Measurements from ENCODE around the gene KCNQ1.

Gene KCNQ1

GRCh38 chr11:2460540-2461252, 15.9 kb downstream of the KCNQ1 start:
- Histone ChIP-seq H3K36me3 (ENCODE audit: control insufficient read depth in 4 of 4, insufficient read depth in 4 of 4, low read length in 3 of 4) (no peaks in the 10 kb centered on the region), H3K4me3 (ENCODE audit: control insufficient read depth in 1 of 7, extremely low read depth in 1 of 7, insufficient read depth in 4 of 7, low read depth in 2 of 7, low read length in 6 of 7) (no peak overlapping the region), H3K4me1 (ENCODE audit: control extremely low read depth in 1 of 4, control insufficient read depth in 4 of 4, insufficient read depth in 4 of 4, low read length in 3 of 4) (peaks cover 0 to 4% (median 0%) of the 10 kb centered on the region in 4 experiments), H3K27ac (ENCODE audit: insufficient read depth in 1 of 2, low read depth in 1 of 2, low read length in 2 of 2, poor library complexity in 1 of 2, severe bottlenecking in 2 of 2) (no peak overlapping the region), H3K9me3 (ENCODE audit: control extremely low read depth in 1 of 5, control insufficient read depth in 4 of 5, insufficient read depth in 2 of 5, low read depth in 1 of 5, low read length in 4 of 5) (no peaks in the 10 kb centered on the region), H3K27me3 (replicated peaks in 2 of 5; ENCODE audit: control insufficient read depth in 4 of 5, insufficient read depth in 5 of 5, low read length in 4 of 5) (no peaks in the 10 kb centered on the region)
- 91% methylated on average over 14 of the region's 15 CpGs for WGBS (ENCODE audit: insufficient coverage)
- ChIA-PET CTCF (interaction anchor here (1.2 kb wide), 1 partner anchor 29 kb away, joined by 3 read pairs; no protein-coding TSS in a partner anchor), POLR2A (no interaction called here)
- DNase-seq = no peak

- no peak overlapping the region for H3K27ac ChIP-seq (ENCODE audit: insufficient read depth in 1 of 2, low read depth in 1 of 2, low read length in 2 of 2, poor library complexity in 1 of 2, severe bottlenecking in 2 of 2)
- H3K36me3 ChIP-seq (ENCODE audit: control insufficient read depth in 4 of 4, insufficient read depth in 4 of 4, low read length in 3 of 4) = no peaks in the 10 kb centered on the region
- no peak overlapping the region for H3K4me3 ChIP-seq (ENCODE audit: control insufficient read depth in 1 of 7, extremely low read depth in 1 of 7, insufficient read depth in 4 of 7, low read depth in 2 of 7, low read length in 6 of 7)
- no peak for DNase-seq
- no peaks in the 10 kb centered on the region for H3K27me3 ChIP-seq (replicated peaks in 2 of 5; ENCODE audit: control insufficient read depth in 4 of 5, insufficient read depth in 5 of 5, low read length in 4 of 5)
- H3K4me1 ChIP-seq (ENCODE audit: control extremely low read depth in 1 of 4, control insufficient read depth in 4 of 4, insufficient read depth in 4 of 4, low read length in 3 of 4) = peaks cover 0 to 9% (median under 1%) of the 10 kb centered on the region in 4 experiments
- CTCF ChIA-PET = interaction anchor here (1.2 kb wide), 1 partner anchor 28 kb away, joined by 3 read pairs; no protein-coding TSS in a partner anchor
- POLR2A ChIA-PET = no interaction called here
- WGBS (ENCODE audit: insufficient coverage) = 93% methylated on average over 11 of the region's 17 CpGs
- H3K9me3 ChIP-seq (ENCODE audit: control extremely low read depth in 1 of 5, control insufficient read depth in 4 of 5, insufficient read depth in 2 of 5, low read depth in 1 of 5, low read length in 4 of 5) = no peaks in the 10 kb centered on the region
Measured at GRCh38 chr11:2461253-2461955, 16.6 kb downstream of the KCNQ1 start.

GRCh38 chr11:2461956-2462542, 17.2 kb downstream of the KCNQ1 start:
- H3K9me3 ChIP-seq (ENCODE audit: control extremely low read depth in 1 of 5, control insufficient read depth in 4 of 5, insufficient read depth in 2 of 5, low read depth in 1 of 5, low read length in 4 of 5) = no peaks in the 10 kb centered on the region
- no peaks in the 10 kb centered on the region for H3K36me3 ChIP-seq (ENCODE audit: control insufficient read depth in 4 of 4, insufficient read depth in 4 of 4, low read length in 3 of 4)
- no peak overlapping the region for H3K4me3 ChIP-seq (ENCODE audit: control insufficient read depth in 1 of 7, extremely low read depth in 1 of 7, insufficient read depth in 4 of 7, low read depth in 2 of 7, low read length in 6 of 7)
- ChIA-PET CTCF (interaction anchor here (1.2 kb wide), 1 partner anchor 27 kb away, joined by 3 read pairs; no protein-coding TSS in a partner anchor), POLR2A (no interaction called here)
- WGBS (ENCODE audit: insufficient coverage) = 98% methylated on average over 14 of the region's 14 CpGs
- H3K27ac ChIP-seq (ENCODE audit: insufficient read depth in 1 of 2, low read depth in 1 of 2, low read length in 2 of 2, poor library complexity in 1 of 2, severe bottlenecking in 2 of 2) = no peak overlapping the region
- DNase-seq = no peak
- H3K4me1 ChIP-seq (ENCODE audit: control extremely low read depth in 1 of 4, control insufficient read depth in 4 of 4, insufficient read depth in 4 of 4, low read length in 3 of 4) = peaks cover 0 to 15% (median 6%) of the 10 kb centered on the region in 4 experiments
- H3K27me3 ChIP-seq (replicated peaks in 2 of 5; ENCODE audit: control insufficient read depth in 4 of 5, insufficient read depth in 5 of 5, low read length in 4 of 5) = no peaks in the 10 kb centered on the region

- no peak overlapping the region for H3K27ac ChIP-seq (ENCODE audit: insufficient read depth in 1 of 2, low read depth in 1 of 2, low read length in 2 of 2, poor library complexity in 1 of 2, severe bottlenecking in 2 of 2)
- DNase-seq = no peak
- no peak overlapping the region for H3K4me3 ChIP-seq (ENCODE audit: control insufficient read depth in 1 of 7, extremely low read depth in 1 of 7, insufficient read depth in 4 of 7, low read depth in 2 of 7, low read length in 6 of 7)
- ChIA-PET POLR2A (no interaction called here), CTCF (no interaction called here)
- peaks cover 0 to 20% (median 11%) of the 10 kb centered on the region in 4 experiments for H3K4me1 ChIP-seq (ENCODE audit: control extremely low read depth in 1 of 4, control insufficient read depth in 4 of 4, insufficient read depth in 4 of 4, low read length in 3 of 4)
- WGBS (ENCODE audit: insufficient coverage) = 84% methylated on average over 6 of the region's 8 CpGs
- no peaks in the 10 kb centered on the region for H3K9me3 ChIP-seq (ENCODE audit: control extremely low read depth in 1 of 5, control insufficient read depth in 4 of 5, insufficient read depth in 2 of 5, low read depth in 1 of 5, low read length in 4 of 5)
- H3K36me3 ChIP-seq (ENCODE audit: control insufficient read depth in 4 of 4, insufficient read depth in 4 of 4, low read length in 3 of 4) = no peaks in the 10 kb centered on the region
- no peaks in the 10 kb centered on the region for H3K27me3 ChIP-seq (replicated peaks in 2 of 5; ENCODE audit: control insufficient read depth in 4 of 5, insufficient read depth in 5 of 5, low read length in 4 of 5)
Measured at GRCh38 chr11:2462543-2462985, 17.8 kb downstream of the KCNQ1 start.

- Histone ChIP-seq H3K4me3 (ENCODE audit: control insufficient read depth in 1 of 7, extremely low read depth in 1 of 7, insufficient read depth in 4 of 7, low read depth in 2 of 7, low read length in 6 of 7) (no peak overlapping the region), H3K4me1 (ENCODE audit: control extremely low read depth in 1 of 4, control insufficient read depth in 4 of 4, insufficient read depth in 4 of 4, low read length in 3 of 4) (peaks cover 0 to 25% (median 14%) of the 10 kb centered on the region in 4 experiments), H3K27me3 (replicated peaks in 2 of 5; ENCODE audit: control insufficient read depth in 4 of 5, insufficient read depth in 5 of 5, low read length in 4 of 5) (no peaks in the 10 kb centered on the region), H3K9me3 (ENCODE audit: control extremely low read depth in 1 of 5, control insufficient read depth in 4 of 5, insufficient read depth in 2 of 5, low read depth in 1 of 5, low read length in 4 of 5) (no peaks in the 10 kb centered on the region), H3K27ac (ENCODE audit: insufficient read depth in 1 of 2, low read depth in 1 of 2, low read length in 2 of 2, poor library complexity in 1 of 2, severe bottlenecking in 2 of 2) (no peak overlapping the region), H3K36me3 (ENCODE audit: control insufficient read depth in 4 of 4, insufficient read depth in 4 of 4, low read length in 3 of 4) (no peaks in the 10 kb centered on the region)
- DNase-seq = no peak
- WGBS (ENCODE audit: insufficient coverage) = 98% methylated on average over 12 of the region's 24 CpGs
- CTCF ChIA-PET = no interaction called here
- POLR2A ChIA-PET = no interaction called here
Measured at GRCh38 chr11:2462986-2463765, 18.4 kb downstream of the KCNQ1 start.

- POLR2A ChIA-PET = no interaction called here
- Histone ChIP-seq H3K27me3 (replicated peaks in 2 of 5; ENCODE audit: control insufficient read depth in 4 of 5, insufficient read depth in 5 of 5, low read length in 4 of 5) (peaks cover 0 to 2% (median 0%) of the 10 kb centered on the region in 5 experiments), H3K4me3 (ENCODE audit: control insufficient read depth in 1 of 7, extremely low read depth in 1 of 7, insufficient read depth in 4 of 7, low read depth in 2 of 7, low read length in 6 of 7) (no peak overlapping the region), H3K27ac (ENCODE audit: insufficient read depth in 1 of 2, low read depth in 1 of 2, low read length in 2 of 2, poor library complexity in 1 of 2, severe bottlenecking in 2 of 2) (no peak overlapping the region), H3K4me1 (ENCODE audit: control extremely low read depth in 1 of 4, control insufficient read depth in 4 of 4, insufficient read depth in 4 of 4, low read length in 3 of 4) (peaks cover 0 to 30% (median 14%) of the 10 kb centered on the region in 4 experiments), H3K36me3 (ENCODE audit: control insufficient read depth in 4 of 4, insufficient read depth in 4 of 4, low read length in 3 of 4) (no peaks in the 10 kb centered on the region), H3K9me3 (ENCODE audit: control extremely low read depth in 1 of 5, control insufficient read depth in 4 of 5, insufficient read depth in 2 of 5, low read depth in 1 of 5, low read length in 4 of 5) (no peaks in the 10 kb centered on the region)
- CTCF ChIA-PET = interaction anchor here (1.1 kb wide), 1 partner anchor 45 kb away, joined by 4 read pairs; no protein-coding TSS in a partner anchor
- WGBS (ENCODE audit: insufficient coverage) = 94% methylated on average over 16 of the region's 26 CpGs
- no peak for DNase-seq
Measured at GRCh38 chr11:2463766-2464277, 19.0 kb downstream of the KCNQ1 start.

Measured in common myeloid progenitor, CD34-positive (primary cell).